SU-DHL-6 (cell line): Measurements from ENCODE around the gene RIMKLA.

ENCODE experiments used
- H2AFZ ChIP-seq: fragments of 200-600 bp; sonication (generic); 2 replicates; pipeline ENCODE4 v1.6.1; 2014; ENCODE audit warnings: low read depth, mild to moderate bottlenecking, moderate library complexity, mixed read lengths, antibody characterized with exemption, low read length; ENCODE audit not compliant: severe bottlenecking
- H3F3A ChIP-seq: fragments of 200-600 bp; shearing (Covaris generic); 2 replicates; pipeline ENCODE4 v1.6.0; 2016; ENCODE audit warnings: antibody characterized with exemption, mild to moderate bottlenecking; ENCODE audit not compliant: insufficient read depth
- H3K27ac ChIP-seq: fragments of 200-600 bp; sonication (generic); 2 replicates; pipeline ENCODE4 v1.5.1; 2016; ENCODE audit warnings: low read depth, mild to moderate bottlenecking, low read length, moderate library complexity, mixed read lengths
- H3K27me3 ChIP-seq: fragments of 200-600 bp; sonication (generic), shearing (Covaris generic); 2 replicates; pipeline ENCODE4 v1.6.0; 2014; ENCODE audit warnings: mild to moderate bottlenecking, low read length
- H3K36me3 ChIP-seq: fragments of 200-600 bp; sonication (generic); 2 replicates; pipeline ENCODE4 v1.6.1; 2014; ENCODE audit warnings: mild to moderate bottlenecking, low read length, mixed read lengths
- H3K4me2 ChIP-seq: fragments of 300-600, 200-600 bp; shearing (Covaris generic), sonication (generic); 2 replicates; pipeline ENCODE4 v1.6.0; 2014; ENCODE audit warnings: low read length, low read depth, mild to moderate bottlenecking; ENCODE audit not compliant: poor library complexity, severe bottlenecking
- H3K4me3 ChIP-seq: fragments of 200-600 bp; sonication (generic); 2 replicates; pipeline ENCODE4 v1.5.1; 2014; ENCODE audit warnings: antibody characterized with exemption, low read length, mild to moderate bottlenecking, mixed read lengths; ENCODE audit not compliant: insufficient read depth, poor library complexity, severe bottlenecking
- H3K79me2 ChIP-seq: fragments of 200-600 bp; sonication (generic); 2 replicates; pipeline ENCODE4 v1.6.1; 2014; ENCODE audit warnings: mild to moderate bottlenecking, low read length, moderate library complexity; ENCODE audit not compliant: insufficient read depth
- H3K9ac ChIP-seq: fragments of 200-600 bp; sonication (generic); 2 replicates; pipeline ENCODE4 v1.7.0; 2014; ENCODE audit warnings: mild to moderate bottlenecking, low read length
- H3K9me2 ChIP-seq: fragments of 200-600 bp; sonication (generic); replicated peaks from 2 replicates; pipeline ENCODE4 v1.6.1; 2014; ENCODE audit warnings: low read length; ENCODE audit not compliant: insufficient read depth
- H3K9me3 ChIP-seq: fragments of 200-600 bp; sonication (generic); 2 replicates; pipeline ENCODE4 v1.6.1; 2014; ENCODE audit warnings: low read length, mixed read lengths; ENCODE audit not compliant: insufficient read depth
- H4K20me1 ChIP-seq: fragments of 200-600 bp; sonication (generic); 2 replicates; pipeline ENCODE4 v1.6.1; 2014; ENCODE audit warnings: low read depth, mild to moderate bottlenecking, antibody characterized with exemption, low read length, moderate library complexity, mixed read lengths
- EZH2phosphoT487 ChIP-seq: fragments of 200-600 bp; sonication (generic), shearing (Covaris generic); conservative IDR thresholded peaks from 2 replicates; pipeline ENCODE4 v1.6.1; 2018; ENCODE audit warnings: mild to moderate bottlenecking, antibody characterized with exemption, low read length, moderate library complexity, mixed read lengths
- TF ChIP-seq, protein P1 (sequence below): fragments of 200-600 bp; sonication (generic); IDR thresholded peaks from one replicate; pipeline ENCODE4 v1.5.1; 2017; ENCODE audit warnings: antibody characterized with exemption, mild to moderate bottlenecking, low read length, moderate library complexity; ENCODE audit not compliant: insufficient read depth, poor library complexity, severe bottlenecking

Gene RIMKLA

DNA sequence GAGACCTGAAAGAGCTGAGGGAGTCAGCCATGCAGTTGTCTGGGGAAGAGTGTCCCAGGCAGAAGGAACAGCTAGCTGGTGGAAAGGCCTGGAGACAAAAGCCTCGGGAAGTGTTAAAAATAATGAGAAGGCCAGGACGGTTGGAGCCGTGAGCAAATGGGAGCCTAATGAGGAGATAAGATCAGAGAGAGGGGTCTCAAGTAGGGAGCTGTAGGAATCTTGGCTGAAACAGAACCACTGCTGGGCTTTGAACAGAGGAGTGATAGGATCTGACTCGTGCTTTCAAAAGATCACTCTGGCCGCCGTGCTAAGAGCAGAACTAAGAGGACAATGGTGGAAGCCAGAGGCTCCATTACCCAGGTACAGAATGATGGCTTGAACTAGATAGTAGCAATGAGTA is 43.6 kb upstream of the RIMKLA start:
- no peaks in the 10 kb centered on the region for H3K9me2 ChIP-seq
- TF ChIP-seq EZH2phosphoT487 = no peak
- TF ChIP-seq, protein P1, sequence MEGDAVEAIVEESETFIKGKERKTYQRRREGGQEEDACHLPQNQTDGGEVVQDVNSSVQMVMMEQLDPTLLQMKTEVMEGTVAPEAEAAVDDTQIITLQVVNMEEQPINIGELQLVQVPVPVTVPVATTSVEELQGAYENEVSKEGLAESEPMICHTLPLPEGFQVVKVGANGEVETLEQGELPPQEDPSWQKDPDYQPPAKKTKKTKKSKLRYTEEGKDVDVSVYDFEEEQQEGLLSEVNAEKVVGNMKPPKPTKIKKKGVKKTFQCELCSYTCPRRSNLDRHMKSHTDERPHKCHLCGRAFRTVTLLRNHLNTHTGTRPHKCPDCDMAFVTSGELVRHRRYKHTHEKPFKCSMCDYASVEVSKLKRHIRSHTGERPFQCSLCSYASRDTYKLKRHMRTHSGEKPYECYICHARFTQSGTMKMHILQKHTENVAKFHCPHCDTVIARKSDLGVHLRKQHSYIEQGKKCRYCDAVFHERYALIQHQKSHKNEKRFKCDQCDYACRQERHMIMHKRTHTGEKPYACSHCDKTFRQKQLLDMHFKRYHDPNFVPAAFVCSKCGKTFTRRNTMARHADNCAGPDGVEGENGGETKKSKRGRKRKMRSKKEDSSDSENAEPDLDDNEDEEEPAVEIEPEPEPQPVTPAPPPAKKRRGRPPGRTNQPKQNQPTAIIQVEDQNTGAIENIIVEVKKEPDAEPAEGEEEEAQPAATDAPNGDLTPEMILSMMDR = no peak
- H3F3A ChIP-seq = no peaks in the 10 kb centered on the region; the same call in none of the 2 replicates
- H3K4me2 ChIP-seq = no peak overlapping the region
- H4K20me1 ChIP-seq = peaks cover 16% of the 10 kb centered on the region; the same call in 1 of the 2 replicates
- no peak overlapping the region for H2AFZ ChIP-seq
- no peak overlapping the region for H3K4me3 ChIP-seq
- H3K79me2 ChIP-seq = peaks cover 30% of the 10 kb centered on the region
- H3K36me3 ChIP-seq = no peaks in the 10 kb centered on the region
- H3K27ac ChIP-seq = no peak overlapping the region
- H3K9ac ChIP-seq = no peak overlapping the region
- no peaks in the 10 kb centered on the region for H3K9me3 ChIP-seq
- no peaks in the 10 kb centered on the region for H3K27me3 ChIP-seq

DNA sequence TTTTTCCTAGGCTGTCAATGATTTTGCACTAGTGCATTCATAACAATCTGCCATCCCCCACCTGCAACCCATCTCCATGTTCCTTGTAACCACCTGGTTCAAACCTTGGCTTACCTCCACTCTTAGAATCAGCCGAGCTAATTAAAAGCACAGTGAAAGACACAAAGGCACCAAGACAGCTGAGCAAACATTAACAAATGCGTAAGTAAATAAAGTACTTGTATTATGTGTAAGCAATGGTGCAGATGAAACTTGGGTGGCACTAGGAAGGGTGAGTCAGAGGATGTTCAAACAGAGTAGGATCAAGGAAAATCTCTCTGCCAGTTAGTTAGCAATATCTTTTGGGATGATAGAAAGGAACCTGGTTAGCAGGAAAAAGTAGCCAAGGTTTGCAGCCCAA is 40.5 kb upstream of the RIMKLA start:
- Histone ChIP-seq H3K9me3 (no peaks in the 10 kb centered on the region), H3K4me2 (no peak overlapping the region), H3K36me3 (no peaks in the 10 kb centered on the region), H3K9me2 (no peaks in the 10 kb centered on the region), H3K27me3 (no peaks in the 10 kb centered on the region), H3K4me3 (no peak overlapping the region), H3K79me2 (no peaks in the 10 kb centered on the region; the same call in 1 of the 2 replicates), H2AFZ (no peak overlapping the region), H3F3A (no peaks in the 10 kb centered on the region; the same call in 1 of the 2 replicates), H4K20me1 (no peaks in the 10 kb centered on the region), H3K9ac (no peak overlapping the region), H3K27ac (no peak overlapping the region)
- TF ChIP-seq, protein P1 = no peak

DNA sequence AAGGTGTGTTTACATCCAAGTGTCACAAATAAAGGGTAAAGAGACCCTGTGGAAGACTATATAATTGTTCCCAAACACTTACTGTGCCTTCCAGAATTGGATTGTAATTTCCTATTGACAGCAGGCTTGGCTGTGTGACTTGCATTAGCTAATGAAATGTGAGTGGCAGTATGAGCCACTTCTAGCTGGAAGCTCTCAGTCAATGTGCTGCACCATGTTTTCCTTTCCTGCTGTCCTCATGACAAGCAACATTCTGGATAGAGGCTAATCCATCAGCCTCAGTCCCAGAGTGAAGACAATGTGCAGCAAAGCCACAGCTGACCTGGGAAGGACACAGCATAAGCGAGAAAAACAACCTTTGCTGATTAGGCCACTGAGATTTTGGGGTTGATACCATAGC is 39.7 kb upstream of the RIMKLA start:
- no peak overlapping the region for H2AFZ ChIP-seq
- TF ChIP-seq EZH2phosphoT487 = no peak
- TF ChIP-seq, protein P1 = no peak

DNA sequence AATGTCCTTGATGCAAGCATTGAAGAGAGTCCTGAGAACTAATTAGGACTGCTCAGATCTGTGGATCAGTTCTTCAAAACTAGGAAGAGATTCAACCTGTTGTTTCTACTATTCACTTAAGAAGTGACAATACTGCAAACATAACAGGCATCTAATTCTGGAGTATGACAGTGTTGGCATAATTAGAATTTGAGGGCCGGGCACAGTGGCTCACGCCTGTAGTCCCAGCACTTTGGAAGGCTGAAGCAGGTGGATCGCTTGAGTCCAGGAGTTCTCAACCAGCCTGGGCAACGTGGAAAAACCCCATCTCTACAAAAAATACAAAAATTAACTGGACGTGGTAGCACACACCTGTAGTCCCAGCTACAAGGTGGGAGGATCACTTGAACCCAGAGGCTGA is 37.5 kb upstream of the RIMKLA start:
- Histone ChIP-seq H3K9me3 (no peaks in the 10 kb centered on the region), H3K9me2 (no peaks in the 10 kb centered on the region)

More for the DNA sequence above, 39.7 kb upstream of the RIMKLA start:
- H3F3A ChIP-seq = no peaks in the 10 kb centered on the region; the same call in 1 of the 2 replicates
- H3K4me2 ChIP-seq = no peak overlapping the region
- no peaks in the 10 kb centered on the region for H4K20me1 ChIP-seq
- H3K9me2 ChIP-seq = no peaks in the 10 kb centered on the region
- H3K79me2 ChIP-seq = no peaks in the 10 kb centered on the region; the same call in 1 of the 2 replicates
- no peaks in the 10 kb centered on the region for H3K36me3 ChIP-seq
- no peak overlapping the region for H3K27ac ChIP-seq
- H3K9ac ChIP-seq = no peak overlapping the region
- H3K9me3 ChIP-seq = no peaks in the 10 kb centered on the region
- H3K27me3 ChIP-seq = no peaks in the 10 kb centered on the region
- no peak overlapping the region for H3K4me3 ChIP-seq

More for the DNA sequence above, 37.5 kb upstream of the RIMKLA start:
- H3K79me2 ChIP-seq = no peaks in the 10 kb centered on the region
- TF ChIP-seq, protein P1 = no peak
- TF ChIP-seq EZH2phosphoT487 = no peak
- no peak overlapping the region for H2AFZ ChIP-seq
- H3F3A ChIP-seq = no peaks in the 10 kb centered on the region
- H3K4me3 ChIP-seq = no peak overlapping the region
- no peak overlapping the region for H3K4me2 ChIP-seq
- no peaks in the 10 kb centered on the region for H4K20me1 ChIP-seq
- no peaks in the 10 kb centered on the region for H3K27me3 ChIP-seq
- no peaks in the 10 kb centered on the region for H3K36me3 ChIP-seq
- no peak overlapping the region for H3K27ac ChIP-seq
- no peak overlapping the region for H3K9ac ChIP-seq
